ENCODE results near the gene IFNL4. TPM values are rescaled to one million over a fixed set of nuclear protein-coding genes. Genes with fewer than 3 reads are reported as not detected.

Gene IFNL4
- total RNA-seq, 1 experiment from 2014 or later, result not detected

DNA sequence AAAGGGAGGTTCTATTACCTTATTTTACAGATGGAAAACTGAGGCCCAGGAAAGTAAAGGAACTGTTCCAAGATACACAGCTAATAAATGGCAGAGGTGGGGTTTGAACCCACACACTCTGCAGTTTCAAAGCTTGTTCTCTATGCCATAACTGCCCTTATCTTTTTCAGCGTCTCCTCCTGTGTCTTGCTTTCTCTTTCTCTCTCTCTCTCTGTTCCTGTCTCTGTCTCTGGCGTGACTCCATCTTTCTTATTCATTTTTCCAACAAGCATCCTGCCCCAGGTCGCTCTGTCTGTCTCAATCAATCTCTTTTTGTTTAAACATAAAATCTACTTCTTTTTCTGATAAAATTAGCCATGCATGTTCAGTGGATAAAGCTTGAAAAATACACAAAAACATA lies 3.2 kb upstream of the IFNL4 start:
- no TSS peak for BruUV-seq (replicated peaks)
- Histone ChIP-seq H3K4me3 (no peak overlapping the region), H3K9me3 (ENCODE audit: insufficient read depth, low read depth) (no peaks in the 10 kb centered on the region), H4K20me1 (ENCODE audit: insufficient read depth) (no peaks in the 10 kb centered on the region), H3K27me3 (ENCODE audit: insufficient read depth, low read depth) (peaks cover 11% of the 10 kb centered on the region; the same call in 1 of the 2 replicates), H3K27ac (no peak overlapping the region), H3K36me3 (ENCODE audit: low read depth) (no peaks in the 10 kb centered on the region), H3K79me2 (ENCODE audit: low read depth) (no peaks in the 10 kb centered on the region), H3K4me2 (no peak overlapping the region), H3K4me1 (replicated peaks; ENCODE audit: insufficient read depth) (no peaks in the 10 kb centered on the region), H3K9me2 (ENCODE audit: insufficient read depth) (no peaks in the 10 kb centered on the region), H2AFZ (no peak overlapping the region), H3F3A (ENCODE audit: insufficient read depth, low read depth) (no peaks in the 10 kb centered on the region)
- ChIA-PET POLR2A (ENCODE audit: unreplicated experiment) (no interaction called here), CTCF (interaction anchor here (0.6 to 0.7 kb wide), 2 partner anchors 61 to 276 kb away, joined by 3 to 20 read pairs; no protein-coding TSS in a partner anchor)
- TF ChIP-seq EZH2 (IDR thresholded peaks at IDR 0.05; ENCODE audit: low read depth) (no peak), CTCF (conservative IDR thresholded peaks at IDR 0.05) (no peak)
- DNase-seq, result no peak
- intact Hi-C loops (cut with micrococcal nuclease; ENCODE audit: unreplicated experiment), result no loop called here

GRCh38 chr19:39251081-39251480 lies 2.4 kb upstream of the IFNL4 start:
- no peaks in the 10 kb centered on the region for H3K79me2 ChIP-seq (ENCODE audit: low read depth)
- CTCF ChIA-PET, result interaction anchor here (0.7 kb wide), 2 partner anchors 56 to 62 kb away, joined by 4 to 20 read pairs; no protein-coding TSS in a partner anchor

DNA sequence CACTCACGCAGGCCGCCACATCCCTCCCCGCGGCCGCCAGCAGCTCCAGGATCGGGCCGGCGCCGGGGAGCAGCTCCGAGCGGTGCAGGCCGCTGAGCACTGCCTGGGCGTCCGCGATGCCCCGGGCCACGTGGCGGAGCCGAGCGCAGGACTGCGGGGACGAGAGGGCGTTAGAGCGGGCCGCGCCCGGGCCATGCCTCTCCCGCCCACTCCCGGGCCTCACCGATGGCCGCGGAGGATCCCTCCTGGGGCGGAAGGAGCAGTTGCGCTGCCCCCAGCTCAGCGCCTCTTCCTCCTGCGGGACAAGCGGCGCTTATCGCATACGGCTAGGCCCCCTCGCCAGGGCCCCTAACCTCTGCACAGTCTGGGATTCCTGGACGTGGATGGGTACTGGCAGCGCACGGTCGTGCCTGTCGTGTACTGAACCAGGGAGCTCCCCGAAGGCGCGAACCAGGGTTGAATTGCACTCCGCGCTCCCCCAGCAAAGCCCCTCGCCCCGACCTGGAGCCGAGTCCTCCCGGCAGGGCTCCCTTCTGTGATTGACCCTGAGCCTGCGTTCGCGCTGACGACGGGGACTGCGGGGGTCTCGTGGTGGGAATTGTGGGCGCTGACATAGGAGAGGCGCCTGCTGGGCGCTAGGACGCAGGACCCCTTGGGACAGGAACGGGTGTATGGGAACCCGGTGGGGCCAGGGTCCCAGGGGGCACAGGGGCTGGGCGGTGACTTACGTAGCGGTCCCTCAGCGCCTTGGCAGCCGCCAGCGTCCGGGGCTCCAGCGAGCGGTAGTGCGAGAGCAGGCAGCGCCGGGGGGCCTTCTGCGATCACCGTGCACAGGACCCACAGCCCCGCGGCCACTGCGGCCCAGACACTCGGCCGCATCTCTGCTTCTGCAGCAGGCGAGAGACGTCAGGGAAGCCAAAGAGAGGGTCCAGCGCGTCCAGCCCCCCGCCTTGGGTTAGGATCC lies 673 bp downstream of the IFNL4 start:
- H3K36me3 ChIP-seq (ENCODE audit: low read depth), result no peaks in the 10 kb centered on the region
- ChIA-PET POLR2A (ENCODE audit: unreplicated experiment) (no interaction called here), CTCF (no interaction called here)
- no peaks in the 10 kb centered on the region for H4K20me1 ChIP-seq (ENCODE audit: insufficient read depth)
- H3K4me1 ChIP-seq (replicated peaks; ENCODE audit: insufficient read depth), result no peaks in the 10 kb centered on the region
- intact Hi-C loops (cut with micrococcal nuclease; ENCODE audit: unreplicated experiment), result no loop called here
- DNase-seq, result no peak
- H3K9me3 ChIP-seq (ENCODE audit: insufficient read depth, low read depth), result no peaks in the 10 kb centered on the region
- no peak overlapping the region for H3K4me2 ChIP-seq
- no peak overlapping the region for H2AFZ ChIP-seq
- H3K79me2 ChIP-seq (ENCODE audit: low read depth), result no peaks in the 10 kb centered on the region
- no peak overlapping the region for H3K27ac ChIP-seq
- TF ChIP-seq EZH2 (IDR thresholded peaks at IDR 0.05; ENCODE audit: low read depth) (no peak), CTCF (conservative IDR thresholded peaks at IDR 0.05) (no peak)
- BruUV-seq (replicated peaks), result no TSS peak
- H3F3A ChIP-seq (ENCODE audit: insufficient read depth, low read depth), result no peaks in the 10 kb centered on the region
- peaks cover 11% of the 10 kb centered on the region; the same call in 1 of the 2 replicates for H3K27me3 ChIP-seq (ENCODE audit: insufficient read depth, low read depth)
- no peaks in the 10 kb centered on the region for H3K9me2 ChIP-seq (ENCODE audit: insufficient read depth)
- no peak overlapping the region for H3K4me3 ChIP-seq

More at GRCh38 chr19:39251081-39251480, 2.4 kb upstream of the IFNL4 start:
- intact Hi-C loops (cut with micrococcal nuclease; ENCODE audit: unreplicated experiment), result no loop called here
- no peaks in the 10 kb centered on the region for H3K9me3 ChIP-seq (ENCODE audit: insufficient read depth, low read depth)
- no peak for DNase-seq
- H2AFZ ChIP-seq, result no peak overlapping the region
- no peak overlapping the region for H3K27ac ChIP-seq
- H4K20me1 ChIP-seq (ENCODE audit: insufficient read depth), result no peaks in the 10 kb centered on the region
- peaks cover 11% of the 10 kb centered on the region; the same call in 1 of the 2 replicates for H3K27me3 ChIP-seq (ENCODE audit: insufficient read depth, low read depth)
- no peaks in the 10 kb centered on the region for H3K4me1 ChIP-seq (replicated peaks; ENCODE audit: insufficient read depth)
- H3K4me3 ChIP-seq, result no peak overlapping the region
- BruUV-seq (replicated peaks), result no TSS peak
- no peaks in the 10 kb centered on the region for H3K9me2 ChIP-seq (ENCODE audit: insufficient read depth)
- H3K36me3 ChIP-seq (ENCODE audit: low read depth), result no peaks in the 10 kb centered on the region
- TF ChIP-seq EZH2 (IDR thresholded peaks at IDR 0.05; ENCODE audit: low read depth), result no peak
- no peak for TF ChIP-seq CTCF (conservative IDR thresholded peaks at IDR 0.05)
- H3K4me2 ChIP-seq, result no peak overlapping the region
- H3F3A ChIP-seq (ENCODE audit: insufficient read depth, low read depth), result no peaks in the 10 kb centered on the region
- POLR2A ChIA-PET (ENCODE audit: unreplicated experiment), result no interaction called here
